Kidney (tissue), 14 donors: ENCODE data around the gene SHE. TPM values are rescaled to one million over a fixed set of nuclear protein-coding genes. Genes with fewer than 3 reads are reported as not detected.
A peak's percentile ranks its signal among the peaks of the same experiment; 100 is the strongest.

ENCODE experiments used
- DNase-seq, 5 donors: peaks; one replicate each; pipeline ENCODE4 v3.0.0-alpha.2; 2013 to 2020
- FAIRE-seq: peaks from 2 replicates; lab custom pipeline; 2012; peaks lifted over from hg19 to GRCh38; lab: Jason Lieb, UNC
- H3K27ac ChIP-seq, 2 donors: one replicate each; pipeline ENCODE4 v1.7.0; 2013; ENCODE audit warnings: low read depth in 2 of 2, low read length in 2 of 2, inconsistent platforms in 1 of 2
- H3K27me3 ChIP-seq: one replicate; pipeline ENCODE4 v1.7.1; 2013; ENCODE audit warnings: low read length, inconsistent platforms; ENCODE audit not compliant: control insufficient read depth, insufficient read depth
- H3K36me3 ChIP-seq, 3 donors: one replicate each; pipeline versions ENCODE4 v1.7.0 to v1.7.1; 2013; ENCODE audit warnings: low read length in 3 of 3, control low read depth in 1 of 3, inconsistent platforms in 1 of 3; ENCODE audit not compliant: insufficient read depth in 3 of 3, control insufficient read depth in 2 of 3
- H3K4me1 ChIP-seq, 3 donors: one replicate each; pipeline versions ENCODE4 v1.7.0 to v1.7.1; 2013; ENCODE audit warnings: low read length in 3 of 3, inconsistent platforms in 1 of 3, low read depth in 1 of 3; ENCODE audit not compliant: control insufficient read depth in 2 of 3, insufficient read depth in 2 of 3
- H3K4me3 ChIP-seq, 3 donors: one replicate each; pipeline versions ENCODE4 v1.7.0 to v1.8.1; 2013; ENCODE audit warnings: low read length in 3 of 3, control low read depth in 1 of 3, inconsistent platforms in 1 of 3
- H3K9ac ChIP-seq, 3 donors: one replicate each; pipeline versions ENCODE4 v1.7.0 to v1.7.1; 2013; ENCODE audit warnings: low read length in 3 of 3, control low read depth in 1 of 3, inconsistent platforms in 1 of 3
- H3K9me3 ChIP-seq, 3 donors: one replicate each; pipeline versions ENCODE4 v1.7.0 to v1.7.1; 2013; ENCODE audit warnings: low read length in 3 of 3, control low read depth in 1 of 3, inconsistent platforms in 1 of 3; ENCODE audit not compliant: control insufficient read depth in 2 of 3, insufficient read depth in 1 of 3
- CTCF ChIP-seq: IDR thresholded peaks from 3 replicates; pipeline ENCODE4 v1.5.1; 2012; ENCODE audit warnings: mild to moderate bottlenecking, moderate library complexity, borderline replicate concordance; ENCODE audit not compliant: insufficient read depth; ENCODE audit errors: extremely low read depth
- intact Hi-C: fragments of 100-400 bp; cut with DNase I; formaldehyde crosslinking; loops from one replicate; pipeline ENCODE4 v1.11.1; 2022
- polyA plus RNA-seq: library from polyadenylated mRNA; stranded (reverse); fragments of 350-450 nt; fragmentation: Illumina TruSeq; extraction: RNeasy Lipid Tissue Mini Kit (QIAGEN cat#74804); gene quantifications from one replicate; pipeline ENCODE4 v1.2.3, GENCODE V29; 2014; ENCODE audit warnings: low read depth, low replicate concordance; ENCODE audit not compliant: insufficient read depth
- total RNA-seq: library from RNA; stranded (reverse); fragmentation: NEBNext Ultra II Directional; extraction: Animal tissue kit (Norgen Biotek cat#: 25700); gene quantifications from one replicate; pipeline ENCODE4 v1.2.1, GENCODE V29; 2021
- donor health status: control.
- donor health status: control.
- donor health status: control.
- donor health status: control.
- donor health status: control.
- donor health status: DM: yes; HTN: yes; CAD: no.
- donor health status: Normal renal cell carcinoma (clear cell type).

Gene SHE
- total and polyA plus RNA-seq, 2 donors from 2014 or later = 7.6 to 18.1 TPM

GRCh38 chr1:154493276-154493675 is 8.9 kb downstream of the SHE start:
- peak in 4 of 5 donors; percentile 27 to 71 (median 45) for DNase-seq
- no peak for FAIRE-seq

GRCh38 chr1:154492115-154492514 is 10.1 kb downstream of the SHE start:
- intact Hi-C loops = no loop called here
- FAIRE-seq (no peak), DNase-seq (no peak)
- Histone ChIP-seq H3K27me3 (no peaks in the 10 kb centered on the region), H3K36me3 (no peaks in the 10 kb centered on the region), H3K4me1 (peaks cover 0 to 3% (median 0%) of the 10 kb centered on the region in 3 donors), H3K27ac (no peak overlapping the region), H3K4me3 (no peak overlapping the region), H3K9ac (no peak overlapping the region), H3K9me3 (no peaks in the 10 kb centered on the region)
- TF ChIP-seq CTCF = no peak

More at GRCh38 chr1:154493276-154493675, 8.9 kb downstream of the SHE start:
- Histone ChIP-seq H3K4me3 (no peak overlapping the region), H3K4me1 (peaks cover 0 to 3% (median 0%) of the 10 kb centered on the region in 3 donors), H3K27me3 (no peaks in the 10 kb centered on the region), H3K36me3 (no peaks in the 10 kb centered on the region), H3K9me3 (no peaks in the 10 kb centered on the region), H3K27ac (no peak overlapping the region), H3K9ac (no peak overlapping the region)
- TF ChIP-seq CTCF = no peak
- intact Hi-C loops = no loop called here

- Histone ChIP-seq H3K27ac (no peak overlapping the region), H3K9ac (no peak overlapping the region), H3K9me3 (no peaks in the 10 kb centered on the region), H3K36me3 (peaks cover 0 to 2% (median 0%) of the 10 kb centered on the region in 3 donors), H3K27me3 (no peaks in the 10 kb centered on the region), H3K4me1 (peaks cover 0 to 5% (median 0%) of the 10 kb centered on the region in 3 donors), H3K4me3 (no peak overlapping the region)
- intact Hi-C loops = no loop called here
- no peak for FAIRE-seq
- DNase-seq = no peak
- no peak for TF ChIP-seq CTCF
These were observed 11.9 kb downstream of the SHE start for GRCh38 chr1:154490317-154490716.
